Loucy (cell line): ENCODE measurements around the gene CACNA1H.

ENCODE experiments used
- H2AFZ ChIP-seq: fragments of 200-600 bp; sonication (generic); 2 replicates; pipeline ENCODE4 v1.6.0; 2016; ENCODE audit warnings: antibody characterized with exemption, mild to moderate bottlenecking, low read length, moderate library complexity
- H3F3A ChIP-seq: fragments of 200-600 bp; 2 replicates; pipeline ENCODE4 v1.6.0; 2016; ENCODE audit warnings: antibody characterized with exemption, low read depth, mild to moderate bottlenecking
- H3K27me3 ChIP-seq: fragments of 200-600 bp; sonication (generic); 2 replicates; pipeline ENCODE4 v1.6.1; 2014; ENCODE audit warnings: low read length, mild to moderate bottlenecking; ENCODE audit not compliant: insufficient read depth, poor library complexity, severe bottlenecking
- H3K36me3 ChIP-seq: fragments of 200-600 bp; sonication (generic); 2 replicates; pipeline ENCODE4 v1.6.1; 2016; ENCODE audit warnings: low read length; ENCODE audit not compliant: insufficient read depth
- H3K4me1 ChIP-seq: fragments of 200-600 bp; sonication (generic); 2 replicates; pipeline ENCODE4 v1.5.1; 2014; ENCODE audit warnings: low read length, mild to moderate bottlenecking; ENCODE audit not compliant: insufficient read depth, poor library complexity, severe bottlenecking
- H3K4me2 ChIP-seq: fragments of 200-600 bp; sonication (generic); 2 replicates; pipeline ENCODE4 v1.6.0; 2014; ENCODE audit warnings: antibody characterized with exemption, low read length, low read depth, mild to moderate bottlenecking; ENCODE audit not compliant: poor library complexity, severe bottlenecking
- H3K4me3 ChIP-seq: fragments of 200-600 bp; sonication (generic); 2 replicates; pipeline ENCODE4 v1.5.1; 2014; ENCODE audit warnings: low read length, mild to moderate bottlenecking, mixed read lengths; ENCODE audit not compliant: poor library complexity, severe bottlenecking
- H3K79me2 ChIP-seq: fragments of 200-600 bp; sonication (generic); 2 replicates; pipeline ENCODE4 v1.6.1; 2014; ENCODE audit warnings: low read length; ENCODE audit not compliant: insufficient read depth
- H3K9ac ChIP-seq: fragments of 200-600 bp; sonication (generic); 2 replicates; pipeline ENCODE4 v1.6.0; 2014; ENCODE audit warnings: mild to moderate bottlenecking, low read depth, low read length, moderate library complexity; ENCODE audit not compliant: poor library complexity, severe bottlenecking
- H3K9me2 ChIP-seq: fragments of 200-600 bp; sonication (generic); replicated peaks from 2 replicates; pipeline ENCODE4 v1.6.1; 2016; ENCODE audit warnings: low read depth, low read length, mixed read lengths
- H3K9me3 ChIP-seq: fragments of 200-600 bp; sonication (generic); 2 replicates; pipeline ENCODE4 v1.6.1; 2014; ENCODE audit warnings: mild to moderate bottlenecking, antibody characterized with exemption, low read length, low read depth; ENCODE audit not compliant: insufficient read depth
- H4K20me1 ChIP-seq: fragments of 200-600 bp; sonication (generic); 2 replicates; pipeline ENCODE4 v1.6.0; 2014; ENCODE audit warnings: antibody characterized with exemption, low read length, mild to moderate bottlenecking; ENCODE audit not compliant: insufficient read depth, poor library complexity, severe bottlenecking
- EZH2phosphoT487 ChIP-seq: fragments of 200-600 bp; IDR thresholded peaks from 2 replicates; pipeline ENCODE4 v1.6.1; 2018; ENCODE audit warnings: antibody characterized with exemption, mild to moderate bottlenecking, moderate library complexity, borderline replicate concordance
- TF ChIP-seq, protein P1 (sequence below): fragments of 200-600 bp; sonication (generic); conservative IDR thresholded peaks from 2 replicates; pipeline ENCODE4 v1.5.1; 2014; ENCODE audit warnings: mild to moderate bottlenecking, antibody characterized with exemption, low read length

CACNA1H gene

DNA sequence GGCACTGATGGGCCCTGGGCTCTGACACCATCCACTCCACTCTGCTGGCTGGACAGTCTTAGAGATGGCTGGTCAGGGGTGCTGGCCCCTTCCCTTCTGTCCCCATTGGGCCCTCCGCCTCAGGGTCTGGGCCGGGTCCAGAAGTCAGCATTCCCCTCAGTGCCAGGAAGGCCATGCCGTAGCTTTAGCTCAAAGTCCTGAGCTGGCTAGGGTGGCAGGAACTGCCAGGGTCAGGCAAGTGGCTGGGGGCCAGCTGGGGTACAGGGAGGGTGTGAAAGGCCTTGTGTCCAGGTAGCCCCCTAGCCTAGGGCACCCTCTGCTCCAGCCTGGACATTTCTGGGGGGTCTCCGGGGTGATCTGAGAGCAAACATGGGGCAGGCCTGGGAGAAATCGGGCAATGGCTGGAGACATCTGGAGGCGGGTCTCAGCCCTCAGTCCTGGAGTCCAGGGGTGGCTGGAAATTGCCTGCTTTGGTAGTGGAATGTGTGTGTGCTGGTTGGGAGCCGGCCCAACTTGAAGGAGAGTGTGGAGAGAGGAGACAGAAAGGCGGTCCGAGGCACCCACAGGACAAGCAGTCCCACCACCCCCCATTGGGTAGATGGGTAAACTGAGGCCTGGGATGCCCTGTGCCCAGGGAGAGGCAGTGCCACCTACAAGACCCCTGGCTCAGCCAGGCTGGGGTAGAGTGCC lies 39.6 kb downstream of the CACNA1H start:
- H3K27me3 ChIP-seq, result no peaks in the 10 kb centered on the region
- H3K4me1 ChIP-seq, result no peaks in the 10 kb centered on the region
- no peak for TF ChIP-seq EZH2phosphoT487
- TF ChIP-seq, protein P1, sequence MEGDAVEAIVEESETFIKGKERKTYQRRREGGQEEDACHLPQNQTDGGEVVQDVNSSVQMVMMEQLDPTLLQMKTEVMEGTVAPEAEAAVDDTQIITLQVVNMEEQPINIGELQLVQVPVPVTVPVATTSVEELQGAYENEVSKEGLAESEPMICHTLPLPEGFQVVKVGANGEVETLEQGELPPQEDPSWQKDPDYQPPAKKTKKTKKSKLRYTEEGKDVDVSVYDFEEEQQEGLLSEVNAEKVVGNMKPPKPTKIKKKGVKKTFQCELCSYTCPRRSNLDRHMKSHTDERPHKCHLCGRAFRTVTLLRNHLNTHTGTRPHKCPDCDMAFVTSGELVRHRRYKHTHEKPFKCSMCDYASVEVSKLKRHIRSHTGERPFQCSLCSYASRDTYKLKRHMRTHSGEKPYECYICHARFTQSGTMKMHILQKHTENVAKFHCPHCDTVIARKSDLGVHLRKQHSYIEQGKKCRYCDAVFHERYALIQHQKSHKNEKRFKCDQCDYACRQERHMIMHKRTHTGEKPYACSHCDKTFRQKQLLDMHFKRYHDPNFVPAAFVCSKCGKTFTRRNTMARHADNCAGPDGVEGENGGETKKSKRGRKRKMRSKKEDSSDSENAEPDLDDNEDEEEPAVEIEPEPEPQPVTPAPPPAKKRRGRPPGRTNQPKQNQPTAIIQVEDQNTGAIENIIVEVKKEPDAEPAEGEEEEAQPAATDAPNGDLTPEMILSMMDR, result no peak
- no peak overlapping the region for H3K4me3 ChIP-seq
- H3F3A ChIP-seq, result no peaks in the 10 kb centered on the region
- no peaks in the 10 kb centered on the region for H3K9me3 ChIP-seq
- no peak overlapping the region for H3K9ac ChIP-seq
- no peaks in the 10 kb centered on the region for H3K36me3 ChIP-seq
- no peak overlapping the region for H3K4me2 ChIP-seq
- no peaks in the 10 kb centered on the region for H3K79me2 ChIP-seq
- H4K20me1 ChIP-seq, result no peaks in the 10 kb centered on the region
- no peaks in the 10 kb centered on the region for H3K9me2 ChIP-seq
- no peak overlapping the region for H2AFZ ChIP-seq

- H3K4me2 ChIP-seq, result no peak overlapping the region
- no peaks in the 10 kb centered on the region for H3F3A ChIP-seq
- H3K79me2 ChIP-seq, result no peaks in the 10 kb centered on the region
- no peaks in the 10 kb centered on the region for H3K9me3 ChIP-seq
- H2AFZ ChIP-seq, result no peak overlapping the region
- TF ChIP-seq EZH2phosphoT487, result no peak
- TF ChIP-seq, protein P1, result no peak
- no peak overlapping the region for H3K9ac ChIP-seq
- no peaks in the 10 kb centered on the region for H3K36me3 ChIP-seq
- H3K4me1 ChIP-seq, result no peaks in the 10 kb centered on the region
- H3K9me2 ChIP-seq, result no peaks in the 10 kb centered on the region
- H3K4me3 ChIP-seq, result no peak overlapping the region
- no peaks in the 10 kb centered on the region for H3K27me3 ChIP-seq
- H4K20me1 ChIP-seq, result no peaks in the 10 kb centered on the region
These were observed 40.4 kb downstream of the CACNA1H start for GRCh38 chr16:1193143-1193824.

- no peak overlapping the region for H3K4me2 ChIP-seq
- H4K20me1 ChIP-seq, result no peaks in the 10 kb centered on the region
- no peak overlapping the region for H3K4me3 ChIP-seq
These were observed 41.1 kb downstream of the CACNA1H start for GRCh38 chr16:1193825-1194581.

More at GRCh38 chr16:1193825-1194581, 41.1 kb downstream of the CACNA1H start:
- no peaks in the 10 kb centered on the region for H3K36me3 ChIP-seq
- H3K9ac ChIP-seq, result no peak overlapping the region
- TF ChIP-seq EZH2phosphoT487, result no peak
- TF ChIP-seq, protein P1, result no peak
- H3K9me3 ChIP-seq, result no peaks in the 10 kb centered on the region
- no peaks in the 10 kb centered on the region for H3K9me2 ChIP-seq
- no peaks in the 10 kb centered on the region for H3K4me1 ChIP-seq
- no peaks in the 10 kb centered on the region for H3F3A ChIP-seq
- H2AFZ ChIP-seq, result no peak overlapping the region
- H3K27me3 ChIP-seq, result no peaks in the 10 kb centered on the region
- H3K79me2 ChIP-seq, result no peaks in the 10 kb centered on the region
